Measurements from ENCODE around the gene DIPK1B. TPM values are rescaled to one million over a fixed set of nuclear protein-coding genes. Genes with fewer than 3 reads are reported as not detected.

The DIPK1B gene
- total RNA-seq, 4 donors from 2014 or later: 4.4 to 12.8 (median 7.5) TPM

DNA sequence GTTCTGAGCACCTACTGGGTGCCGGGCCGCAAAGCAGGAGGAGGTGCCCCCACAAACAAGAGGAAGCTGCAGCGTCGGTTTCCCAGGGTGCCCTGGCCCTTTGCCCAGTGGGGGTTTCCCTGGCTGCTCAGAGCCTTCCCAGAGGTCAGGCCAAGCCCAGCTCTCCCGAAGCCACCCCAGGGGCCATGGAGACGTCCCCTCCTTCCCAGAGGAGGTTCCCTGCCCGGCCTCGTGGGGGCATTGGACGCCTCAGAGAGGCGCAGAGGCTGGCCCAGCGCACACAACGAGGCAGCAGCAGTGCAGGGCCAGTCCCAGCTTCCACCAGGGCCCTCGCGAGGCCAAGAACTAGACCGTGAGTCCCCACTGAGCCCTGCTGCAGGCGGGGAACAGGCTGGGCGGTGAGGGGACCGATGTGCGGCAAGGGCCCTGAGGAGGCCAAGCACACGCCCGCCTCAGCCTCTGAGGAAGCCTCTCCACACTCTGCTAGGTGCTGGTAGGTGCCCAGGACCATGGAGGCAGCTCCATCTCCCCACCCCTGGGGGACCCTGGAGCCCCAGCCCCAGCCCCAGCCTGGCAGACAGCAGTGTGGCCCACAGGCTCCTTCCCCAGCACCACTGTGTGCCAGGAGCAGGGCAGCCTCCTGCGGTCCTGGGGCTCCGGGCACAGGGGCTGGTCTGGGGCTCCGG lies 7.0 kb downstream of the DIPK1B start:
- DNase-seq (ENCODE audit: low spot score): no peak
- TF ChIP-seq, protein P1, sequence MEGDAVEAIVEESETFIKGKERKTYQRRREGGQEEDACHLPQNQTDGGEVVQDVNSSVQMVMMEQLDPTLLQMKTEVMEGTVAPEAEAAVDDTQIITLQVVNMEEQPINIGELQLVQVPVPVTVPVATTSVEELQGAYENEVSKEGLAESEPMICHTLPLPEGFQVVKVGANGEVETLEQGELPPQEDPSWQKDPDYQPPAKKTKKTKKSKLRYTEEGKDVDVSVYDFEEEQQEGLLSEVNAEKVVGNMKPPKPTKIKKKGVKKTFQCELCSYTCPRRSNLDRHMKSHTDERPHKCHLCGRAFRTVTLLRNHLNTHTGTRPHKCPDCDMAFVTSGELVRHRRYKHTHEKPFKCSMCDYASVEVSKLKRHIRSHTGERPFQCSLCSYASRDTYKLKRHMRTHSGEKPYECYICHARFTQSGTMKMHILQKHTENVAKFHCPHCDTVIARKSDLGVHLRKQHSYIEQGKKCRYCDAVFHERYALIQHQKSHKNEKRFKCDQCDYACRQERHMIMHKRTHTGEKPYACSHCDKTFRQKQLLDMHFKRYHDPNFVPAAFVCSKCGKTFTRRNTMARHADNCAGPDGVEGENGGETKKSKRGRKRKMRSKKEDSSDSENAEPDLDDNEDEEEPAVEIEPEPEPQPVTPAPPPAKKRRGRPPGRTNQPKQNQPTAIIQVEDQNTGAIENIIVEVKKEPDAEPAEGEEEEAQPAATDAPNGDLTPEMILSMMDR (IDR thresholded peaks at IDR 0.05): no peak
- ATAC-seq (ENCODE audit: low FRiP score): no peak

DNA sequence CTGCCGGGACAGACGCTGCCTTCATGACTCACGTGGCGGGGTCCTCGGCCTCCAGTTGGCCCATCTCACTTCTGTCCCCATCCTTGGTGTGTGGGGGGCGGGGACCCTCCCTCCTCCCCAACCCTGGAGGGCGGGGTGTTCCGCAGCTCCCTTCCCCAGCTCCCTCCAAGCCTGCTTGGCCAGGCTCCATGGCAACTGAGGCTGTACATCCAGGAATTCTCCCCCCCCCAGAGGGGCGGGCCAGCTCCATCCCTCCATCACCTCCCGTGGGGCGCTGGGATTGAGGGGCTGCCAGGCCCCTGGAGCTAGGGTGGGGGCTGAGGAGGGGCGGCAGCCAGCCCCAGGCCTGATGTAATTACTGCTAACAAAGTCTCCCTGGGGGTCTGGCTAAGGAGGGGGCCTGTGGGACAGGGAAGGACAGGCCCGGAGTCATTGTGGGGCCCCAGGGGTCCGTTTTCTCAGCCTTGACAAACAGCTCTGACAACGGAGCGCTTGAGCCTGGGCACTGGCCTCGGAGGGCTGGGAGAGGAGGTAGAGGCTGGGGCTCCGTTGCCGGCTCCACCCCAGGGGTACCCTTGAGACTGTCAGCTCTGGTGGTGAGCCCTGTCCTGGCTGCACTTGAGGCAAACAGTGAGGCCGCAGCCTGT lies 8.0 kb downstream of the DIPK1B start:
- ATAC-seq (ENCODE audit: low FRiP score) (no peak), DNase-seq (ENCODE audit: low spot score) (no peak)
- TF ChIP-seq, protein P1 (IDR thresholded peaks at IDR 0.05): no peak

DNA sequence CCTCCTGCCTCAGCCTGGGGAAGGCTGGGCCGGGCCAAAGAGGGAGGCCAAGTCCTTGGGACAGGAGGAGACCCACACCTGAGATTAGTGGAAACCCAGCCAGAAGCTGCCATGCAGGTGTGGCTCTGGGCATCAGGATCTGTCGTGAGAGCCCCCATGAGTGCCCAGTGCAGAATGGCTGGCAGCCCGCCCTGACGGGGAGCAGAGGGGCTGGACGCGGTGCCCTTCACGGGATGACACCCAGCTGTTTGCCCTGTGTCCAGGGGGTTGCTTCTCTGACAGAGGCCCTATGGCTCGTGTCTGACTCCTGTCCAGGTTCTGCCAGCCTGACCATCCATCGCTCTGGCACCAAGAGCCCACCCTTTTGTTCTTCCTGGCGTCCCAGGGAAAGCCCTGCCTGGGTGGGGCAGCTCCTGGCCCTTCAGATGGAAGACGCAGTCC lies 8.5 kb downstream of the DIPK1B start:
- TF ChIP-seq, protein P1 (IDR thresholded peaks at IDR 0.05): no peak
- ATAC-seq (ENCODE audit: low FRiP score): peak; percentile 8
- DNase-seq (ENCODE audit: low spot score): no peak

DNA sequence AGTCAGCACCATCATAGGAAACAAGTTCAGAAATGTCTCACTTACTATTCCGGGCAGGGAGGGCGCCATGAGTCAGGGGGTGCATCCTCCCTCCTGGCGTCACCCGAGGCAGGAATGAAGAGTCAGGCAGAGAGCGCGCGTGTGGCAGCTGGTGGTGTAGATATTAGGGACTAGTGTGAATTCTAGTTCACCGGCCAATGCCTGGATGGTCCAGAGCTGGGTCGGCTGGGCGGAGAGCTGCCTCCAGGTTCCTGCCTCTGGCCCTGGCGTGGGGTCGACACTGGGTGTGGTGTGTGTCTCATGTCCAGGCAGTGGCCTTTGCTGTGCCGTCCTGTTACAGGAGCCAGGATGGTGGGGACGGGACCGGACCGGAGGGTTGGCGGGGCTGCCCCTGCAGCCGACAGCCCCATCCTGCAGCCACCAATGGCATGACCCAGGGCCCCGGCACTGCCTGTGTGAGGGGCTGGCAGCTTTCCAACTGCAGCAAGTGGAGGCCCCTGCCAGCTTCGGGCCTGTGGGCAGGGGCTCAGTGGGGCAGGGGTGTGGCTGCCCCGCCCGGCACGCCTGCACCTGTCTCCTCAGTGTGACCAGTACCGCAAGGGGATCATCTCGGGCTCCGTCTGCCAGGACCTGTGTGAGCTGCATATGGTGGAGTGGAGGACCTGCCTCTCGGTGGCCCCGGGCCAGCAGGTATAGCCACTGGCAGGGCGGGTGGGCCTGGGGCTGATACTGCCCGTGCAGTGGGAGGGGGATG lies 9.1 kb downstream of the DIPK1B start:
- ATAC-seq (ENCODE audit: low FRiP score): peak; percentile 7

DNA sequence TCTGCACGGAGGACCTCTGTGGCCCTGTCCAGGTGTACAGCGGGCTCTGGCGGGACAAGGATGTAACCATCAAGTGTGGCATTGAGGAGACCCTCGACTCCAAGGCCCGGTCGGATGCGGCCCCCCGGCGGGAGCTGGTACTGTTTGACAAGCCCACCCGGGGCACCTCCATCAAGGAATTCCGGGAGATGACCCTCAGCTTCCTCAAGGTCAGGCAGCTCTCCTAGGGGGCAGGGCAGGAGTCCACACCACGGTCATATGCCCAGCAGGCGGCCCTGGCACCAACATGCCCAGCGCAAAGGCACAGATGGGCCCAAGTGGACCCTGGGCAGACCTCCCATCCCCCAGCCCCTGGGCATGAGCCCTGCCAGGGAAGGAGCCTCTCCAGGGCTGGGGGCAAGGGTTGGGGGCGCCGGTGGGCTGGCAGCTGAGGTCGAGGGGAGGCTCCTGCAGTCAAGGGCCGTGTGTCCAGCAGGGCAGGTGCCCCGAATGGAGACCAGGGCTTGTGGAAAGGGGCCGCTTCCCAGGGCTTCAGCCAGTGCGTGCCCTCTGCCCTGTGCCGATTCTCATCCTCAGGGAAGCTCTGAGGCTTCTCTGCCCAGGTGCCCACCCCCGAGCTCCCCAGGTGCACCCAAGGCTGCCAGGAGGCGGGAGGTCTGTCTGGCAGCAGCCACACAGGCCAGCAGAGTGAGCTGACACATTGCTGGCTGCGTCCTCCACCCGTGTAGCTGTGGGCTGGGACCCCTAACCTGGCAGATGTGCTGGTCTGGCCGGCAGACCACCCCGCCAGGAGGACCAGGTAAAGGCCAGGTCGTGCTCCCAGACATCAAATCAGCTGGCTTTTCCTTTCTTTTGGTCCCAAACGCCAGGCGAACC lies 10.0 kb downstream of the DIPK1B start:
- TF ChIP-seq, protein P1 (IDR thresholded peaks at IDR 0.05): no peak
- ATAC-seq (ENCODE audit: low FRiP score) (no peak), DNase-seq (ENCODE audit: low spot score) (no peak)

More for the DNA sequence above, 9.1 kb downstream of the DIPK1B start:
- TF ChIP-seq, protein P1 (IDR thresholded peaks at IDR 0.05): no peak
- DNase-seq (ENCODE audit: low spot score): no peak

DNA sequence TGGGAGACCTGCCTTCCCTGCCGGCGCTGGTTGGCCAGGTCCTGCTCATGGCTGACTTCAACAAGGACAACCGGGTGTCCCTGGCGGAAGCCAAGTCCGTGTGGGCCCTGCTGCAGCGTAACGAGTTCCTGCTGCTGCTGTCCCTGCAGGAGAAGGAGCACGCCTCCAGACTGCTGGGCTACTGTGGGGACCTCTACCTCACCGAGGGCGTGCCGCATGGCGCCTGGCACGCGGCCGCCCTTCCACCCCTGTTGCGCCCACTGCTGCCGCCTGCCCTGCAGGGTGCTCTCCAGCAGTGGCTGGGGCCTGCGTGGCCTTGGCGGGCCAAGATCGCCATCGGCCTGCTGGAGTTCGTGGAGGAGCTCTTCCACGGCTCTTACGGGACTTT lies 10.6 kb downstream of the DIPK1B start:
- TF ChIP-seq, protein P1 (IDR thresholded peaks at IDR 0.05): no peak
- DNase-seq (ENCODE audit: low spot score) (no peak), ATAC-seq (ENCODE audit: low FRiP score) (no peak)
